Measurements from ENCODE around the gene ABCC6. TPM values are rescaled to one million over a fixed set of nuclear protein-coding genes. Genes with fewer than 3 reads are reported as not detected.

Gene ABCC6
- total RNA-seq, 1 experiment from 2014 or later = 1.1 TPM

- Mint-ChIP-seq H3K27me3 (ENCODE audit: low read depth) (no peaks in the 10 kb centered on the region), H3K36me3 (ENCODE audit: insufficient read depth in 1 of 3, low read depth in 3 of 3) (peaks cover 33 to 71% (median 61%) of the 10 kb centered on the region in 3 experiments; a peak in 6 of 7 replicates), H3K4me1 (peaks cover 0 to 7% of the 10 kb centered on the region in 2 experiments; a peak in 2 of 4 replicates), H3K27ac (no peak overlapping the region; a peak in 1 of 7 replicates), H3K9me3 (no peaks in the 10 kb centered on the region), H3K4me3 (no peak overlapping the region)
- TF ChIP-seq, protein P1, sequence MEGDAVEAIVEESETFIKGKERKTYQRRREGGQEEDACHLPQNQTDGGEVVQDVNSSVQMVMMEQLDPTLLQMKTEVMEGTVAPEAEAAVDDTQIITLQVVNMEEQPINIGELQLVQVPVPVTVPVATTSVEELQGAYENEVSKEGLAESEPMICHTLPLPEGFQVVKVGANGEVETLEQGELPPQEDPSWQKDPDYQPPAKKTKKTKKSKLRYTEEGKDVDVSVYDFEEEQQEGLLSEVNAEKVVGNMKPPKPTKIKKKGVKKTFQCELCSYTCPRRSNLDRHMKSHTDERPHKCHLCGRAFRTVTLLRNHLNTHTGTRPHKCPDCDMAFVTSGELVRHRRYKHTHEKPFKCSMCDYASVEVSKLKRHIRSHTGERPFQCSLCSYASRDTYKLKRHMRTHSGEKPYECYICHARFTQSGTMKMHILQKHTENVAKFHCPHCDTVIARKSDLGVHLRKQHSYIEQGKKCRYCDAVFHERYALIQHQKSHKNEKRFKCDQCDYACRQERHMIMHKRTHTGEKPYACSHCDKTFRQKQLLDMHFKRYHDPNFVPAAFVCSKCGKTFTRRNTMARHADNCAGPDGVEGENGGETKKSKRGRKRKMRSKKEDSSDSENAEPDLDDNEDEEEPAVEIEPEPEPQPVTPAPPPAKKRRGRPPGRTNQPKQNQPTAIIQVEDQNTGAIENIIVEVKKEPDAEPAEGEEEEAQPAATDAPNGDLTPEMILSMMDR (conservative IDR thresholded peaks at IDR 0.05) = no peak
- no peak overlapping the region for H3K18ac ChIP-seq (ENCODE audit: insufficient read length, low read depth, low read length)
- H3K4me1 ChIP-seq (ENCODE audit: insufficient read depth, low read length) = no peaks in the 10 kb centered on the region
- H3K4ac ChIP-seq (ENCODE audit: low read depth, low read length) = no peak overlapping the region
- H3K79me2 ChIP-seq (ENCODE audit: insufficient read depth, low read length) = no peaks in the 10 kb centered on the region
- no peaks in the 10 kb centered on the region for H3K9me3 ChIP-seq (ENCODE audit: control insufficient read depth, low read depth, low read length)
- H3K23ac ChIP-seq (ENCODE audit: insufficient read length, low read depth, low read length) = no peak overlapping the region
- no peak overlapping the region for H2AK5ac ChIP-seq (ENCODE audit: insufficient read length, low read length)
- no peak overlapping the region for H2BK12ac ChIP-seq (ENCODE audit: insufficient read length, low read depth, low read length)
- H3K27me3 ChIP-seq (ENCODE audit: insufficient read depth, low read length) = no peaks in the 10 kb centered on the region
- H2BK15ac ChIP-seq (ENCODE audit: low read depth, low read length) = no peak overlapping the region
- no peak overlapping the region for H3T11ph ChIP-seq (ENCODE audit: low read length)
- no peak overlapping the region for H2BK5ac ChIP-seq (ENCODE audit: insufficient read length, low read length)
- no peak overlapping the region for H3K9ac ChIP-seq (ENCODE audit: extremely low read depth, insufficient read length, low read length)
- no peak overlapping the region for H4K91ac ChIP-seq (ENCODE audit: insufficient read length, low read depth, low read length)
- H2BK120ac ChIP-seq (ENCODE audit: low read depth, low read length, poor library complexity, severe bottlenecking) = no peak overlapping the region
- H2AFZ ChIP-seq (ENCODE audit: low read length) = no peak overlapping the region
- no peaks in the 10 kb centered on the region for H3K23me2 ChIP-seq (ENCODE audit: insufficient read length, low read depth, low read length, poor library complexity, severe bottlenecking)
- no CpG with 5 or more reads among the region's 4 CpGs for WGBS (ENCODE audit: extremely low coverage, insufficient read length, low lambda C conversion rate)
- DNase-seq = no peak
- no peak overlapping the region for H3K4me2 ChIP-seq (ENCODE audit: insufficient read depth, insufficient read length, low read length)
- no peaks in the 10 kb centered on the region for H4K20me1 ChIP-seq (ENCODE audit: control insufficient read depth, insufficient read depth, insufficient read length)
- no peak overlapping the region for H3K27ac ChIP-seq (ENCODE audit: insufficient read length, low read depth, low read length)
- no peak overlapping the region for H2BK20ac ChIP-seq (ENCODE audit: low read depth, low read length, poor library complexity, severe bottlenecking)
- no peak overlapping the region for H4K8ac ChIP-seq (replicated peaks; ENCODE audit: insufficient read length, low read depth, low read length)
- no peak overlapping the region for H3K14ac ChIP-seq (ENCODE audit: insufficient read depth, low read length)
- H3K56ac ChIP-seq (ENCODE audit: insufficient read length, low read depth, low read length) = no peak overlapping the region
- H3K79me1 ChIP-seq (ENCODE audit: insufficient read depth, low read depth, low read length, poor library complexity, severe bottlenecking) = no peaks in the 10 kb centered on the region
- no peak overlapping the region for H4K5ac ChIP-seq (ENCODE audit: insufficient read length, low read depth, low read length)
These were observed 124.0 kb downstream of the ABCC6 start for GRCh38 chr16:16099320-16099719.

Other genes with a start within 250 kb of the ABCC6 start
- 28.2 and 39.6 TPM in 2 replicates for gene NOMO3, start 9.0 kb upstream of the ABCC6 start, total RNA-seq (2021)
- gene NPIPA7, start 155.6 kb upstream of the ABCC6 start, total RNA-seq (2021) = 3.8 and 7.9 TPM in 2 replicates